DMS53 (cell line): ENCODE results near the gene NABP1.

Experiments
- DNase-seq: peaks from one replicate; lab custom pipeline; 2025; lab: John Stamatoyannopoulos, UW

The NABP1 gene

DNA sequence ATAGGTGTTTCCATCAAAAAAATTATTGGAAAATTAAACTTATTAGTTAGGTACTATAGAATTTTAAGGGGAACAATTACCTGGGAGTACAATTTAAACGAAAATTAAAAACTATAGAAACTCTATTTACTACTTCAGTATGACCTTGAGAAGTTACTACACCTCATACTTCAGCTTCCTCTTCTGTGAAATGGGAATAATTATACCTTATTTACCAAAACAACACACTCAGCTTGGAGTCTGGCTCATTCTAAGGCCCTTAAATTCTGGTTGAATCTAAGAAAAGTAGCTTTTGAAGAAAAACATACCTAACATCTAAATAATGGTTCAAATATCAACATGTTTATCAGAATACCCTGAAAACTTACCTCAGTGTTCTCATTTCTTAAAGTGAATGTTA, 2.7 kb downstream of the NABP1 start:
- no peak for DNase-seq

DNA sequence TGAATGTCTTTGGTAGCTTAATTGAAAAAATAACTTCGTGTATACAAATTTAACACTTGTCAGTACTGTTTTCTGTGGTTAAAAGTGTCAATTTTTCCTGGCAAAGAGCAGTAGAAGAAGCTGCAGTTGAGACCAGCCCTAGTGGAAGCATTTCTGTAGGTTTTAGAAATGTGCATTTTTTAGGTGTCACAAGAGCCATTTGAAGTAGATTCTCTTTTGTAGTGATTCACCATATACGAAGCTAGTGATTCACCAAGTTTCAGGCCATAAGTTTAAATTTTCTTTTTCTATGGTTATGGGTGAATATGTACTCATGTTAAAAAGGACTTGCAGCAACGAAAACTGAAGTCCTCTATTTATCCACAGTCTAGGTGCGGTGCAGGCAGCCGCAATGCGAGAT, 4.2 kb downstream of the NABP1 start:
- no peak for DNase-seq

DNA sequence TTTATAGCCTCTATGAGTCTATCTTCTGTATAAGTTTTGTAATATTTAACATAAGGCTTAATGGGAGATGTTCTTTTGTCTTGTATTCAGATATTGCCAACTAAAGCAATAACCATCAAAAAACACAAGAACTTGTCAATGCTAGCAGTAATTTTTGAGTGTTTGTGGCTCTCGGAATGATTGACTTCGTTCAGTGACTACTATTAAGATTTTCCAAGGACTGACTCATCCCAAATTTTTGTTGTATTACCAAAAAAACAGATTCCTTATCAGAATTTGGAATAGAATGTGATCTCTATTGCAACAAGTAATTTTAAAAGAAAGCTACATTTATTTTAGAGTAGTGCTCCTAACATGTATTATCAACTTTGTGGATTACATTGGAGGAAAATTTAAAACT, 8.1 kb downstream of the NABP1 start:
- DNase-seq: no peak

DNA sequence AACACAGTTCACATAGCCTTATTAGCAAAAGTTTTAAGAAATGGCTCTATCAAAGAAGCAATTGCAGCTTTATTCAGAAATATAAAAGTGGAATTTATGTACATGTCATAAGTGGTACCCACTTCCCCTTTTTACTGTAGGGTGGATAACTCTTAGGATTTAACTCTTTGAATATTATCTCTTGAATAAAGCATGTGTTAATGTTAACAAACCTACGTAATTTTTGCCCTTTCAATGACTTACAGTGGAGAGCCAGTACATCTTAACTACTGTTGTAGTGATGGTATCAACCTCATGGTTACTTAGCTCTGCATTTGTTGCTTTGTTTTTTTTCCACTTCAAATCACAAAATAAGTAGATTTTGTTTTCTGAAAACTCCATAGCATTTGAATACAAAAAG, 8.8 kb downstream of the NABP1 start:
- no peak for DNase-seq

DNA sequence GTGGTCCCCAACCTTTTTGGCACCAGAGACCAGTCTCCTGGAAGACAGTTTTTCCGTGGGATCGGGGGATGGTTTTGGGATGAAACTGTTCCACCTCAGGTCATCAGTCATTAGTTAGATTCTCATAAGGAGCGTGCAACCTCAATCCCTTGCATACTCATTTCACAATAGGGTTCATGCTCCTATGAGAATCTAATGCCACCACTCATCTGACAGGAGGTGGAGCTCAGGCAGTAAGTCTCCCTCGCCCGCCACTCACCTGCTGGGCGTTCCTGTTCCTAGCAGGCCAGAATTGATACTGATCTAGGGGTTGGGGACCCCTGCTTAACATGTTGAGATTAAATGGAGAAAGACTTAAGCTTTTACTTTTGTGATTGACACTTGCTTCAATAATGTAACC, 9.9 kb downstream of the NABP1 start:
- no peak for DNase-seq

DNA sequence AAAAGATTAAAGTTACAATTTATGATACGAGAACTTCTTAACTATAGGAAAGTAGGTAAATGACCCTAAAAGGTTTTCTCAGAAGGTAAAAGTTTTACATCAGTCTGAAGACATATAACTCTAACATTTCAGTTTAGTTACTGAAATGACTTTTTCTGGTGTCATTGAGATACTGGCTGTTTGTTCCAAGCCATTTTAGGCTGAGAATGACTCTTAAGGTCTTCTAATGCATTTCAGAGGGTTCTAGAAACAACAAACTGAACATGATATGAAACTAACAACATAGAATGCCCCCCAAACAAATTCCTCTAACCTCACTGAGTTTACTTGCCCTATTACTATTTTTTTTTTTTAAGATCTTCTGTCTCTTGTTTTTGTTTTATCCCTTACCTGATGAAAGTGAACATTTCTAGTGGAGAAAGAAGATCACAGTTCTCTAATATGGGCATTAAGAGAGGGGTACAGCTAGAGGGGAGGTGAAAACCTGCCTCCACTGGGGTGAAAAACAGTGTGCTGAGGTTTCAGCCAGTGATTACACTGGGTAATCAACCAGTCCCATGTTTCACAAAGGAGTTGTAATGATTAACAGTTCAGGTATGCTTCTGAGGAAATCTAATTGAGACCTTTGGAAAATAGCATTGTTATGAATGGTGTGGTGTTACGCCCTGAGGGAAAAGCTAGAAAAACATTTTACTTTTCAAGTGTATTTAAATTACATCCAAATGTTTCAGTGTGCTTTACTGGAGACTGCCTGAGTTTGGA, 11.2 kb downstream of the NABP1 start:
- DNase-seq: peak; percentile 48

DNA sequence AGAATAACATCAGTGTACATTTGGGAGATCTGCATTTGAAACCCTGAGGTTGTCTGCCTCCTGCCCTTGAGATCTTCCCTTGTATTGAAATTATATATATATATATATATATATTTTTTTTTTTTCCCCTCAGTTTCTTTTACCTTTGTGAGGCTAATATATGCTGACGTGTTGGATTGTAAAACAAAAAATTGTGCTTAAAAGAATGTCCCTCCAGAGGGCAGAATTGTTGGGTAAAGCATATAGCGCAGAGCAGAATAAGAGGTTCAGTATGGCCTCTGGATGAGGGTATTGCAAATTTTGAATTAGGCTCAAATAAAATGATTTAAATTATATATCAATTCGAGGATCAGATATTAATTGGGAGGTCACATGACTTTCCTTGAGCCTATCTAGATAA, 12.4 kb downstream of the NABP1 start:
- DNase-seq: no peak

DNA sequence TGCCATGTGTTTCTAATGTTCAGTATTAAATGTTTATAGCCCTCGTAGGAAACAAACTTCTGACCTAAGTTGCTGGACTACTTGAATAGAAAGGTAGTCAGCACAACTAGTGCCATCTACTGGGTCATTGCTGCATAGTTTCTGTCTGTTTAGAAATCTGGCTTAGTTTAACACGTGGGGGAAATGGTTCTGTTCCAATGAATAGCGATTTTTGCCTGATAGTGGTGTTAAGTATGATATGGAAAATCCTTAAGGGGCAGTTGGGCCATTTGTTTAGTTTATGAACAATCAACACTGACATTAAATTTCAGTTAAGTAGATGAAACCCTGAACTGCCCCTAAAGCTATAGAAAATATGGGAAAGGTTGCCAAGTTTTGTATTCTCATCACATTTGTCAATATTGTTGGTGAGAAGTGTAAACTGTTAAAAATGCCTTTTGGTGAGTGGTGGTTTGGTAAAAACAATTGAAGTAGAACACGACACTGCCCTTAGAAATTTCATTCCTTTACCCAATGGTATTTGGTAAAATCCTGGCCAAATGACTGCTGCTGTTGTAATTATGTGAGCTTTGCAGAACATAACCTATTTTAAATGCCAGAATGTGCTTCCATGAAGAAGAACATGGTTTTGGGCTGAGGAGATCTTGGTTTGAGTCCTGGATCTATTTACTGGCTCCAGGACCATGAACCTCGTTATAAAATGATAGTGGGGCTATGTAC, 13.2 kb downstream of the NABP1 start:
- DNase-seq: peak; percentile 79

DNA sequence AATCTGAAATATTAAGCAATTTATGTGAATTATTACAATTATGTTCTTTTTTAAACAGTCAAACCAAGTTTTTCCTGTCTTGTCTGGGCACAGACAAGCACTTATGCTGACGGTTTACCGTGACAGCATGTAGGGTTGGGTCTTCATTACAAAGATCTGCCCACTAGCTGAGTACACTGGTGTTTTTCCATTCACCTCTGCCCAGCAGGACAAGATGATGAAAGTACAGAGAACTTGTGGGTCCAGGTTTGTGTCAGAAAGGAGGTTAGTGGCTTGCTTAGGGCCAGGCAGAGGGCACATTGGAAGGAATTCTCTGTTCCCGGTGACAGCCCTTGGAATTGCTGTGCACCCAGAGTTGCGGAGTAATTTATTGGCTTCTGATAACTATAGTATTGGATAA, 14.0 kb downstream of the NABP1 start:
- DNase-seq: peak; percentile 13

DNA sequence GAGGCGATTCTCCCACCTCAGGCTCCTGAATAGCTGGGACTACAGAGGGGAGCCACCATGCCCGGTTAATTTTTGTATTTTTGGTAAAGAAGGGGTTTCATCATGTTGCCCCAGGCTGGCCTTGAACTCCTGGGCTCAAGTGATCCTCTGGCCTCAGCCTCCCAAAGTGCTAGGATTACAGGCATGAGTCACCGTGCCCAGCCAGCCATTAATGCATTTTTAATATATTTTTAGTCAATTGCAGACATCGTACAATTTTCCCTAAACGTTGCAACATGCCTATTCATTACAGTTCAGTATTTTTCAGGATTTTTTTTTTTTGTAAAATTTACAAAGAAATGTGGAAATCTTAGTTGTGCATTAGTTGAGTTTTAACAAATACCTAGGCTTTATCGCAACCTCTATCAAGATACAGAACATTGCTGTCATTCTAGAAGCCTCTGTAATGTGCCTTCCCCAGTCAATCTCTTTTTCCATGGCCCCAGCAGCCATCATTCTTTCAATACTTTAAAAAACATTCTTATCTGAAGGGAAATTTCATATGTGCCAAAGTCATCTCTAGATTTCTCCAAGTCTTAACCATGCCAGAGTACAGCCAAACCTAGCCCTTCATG, 14.7 kb downstream of the NABP1 start:
- no peak for DNase-seq

DNA sequence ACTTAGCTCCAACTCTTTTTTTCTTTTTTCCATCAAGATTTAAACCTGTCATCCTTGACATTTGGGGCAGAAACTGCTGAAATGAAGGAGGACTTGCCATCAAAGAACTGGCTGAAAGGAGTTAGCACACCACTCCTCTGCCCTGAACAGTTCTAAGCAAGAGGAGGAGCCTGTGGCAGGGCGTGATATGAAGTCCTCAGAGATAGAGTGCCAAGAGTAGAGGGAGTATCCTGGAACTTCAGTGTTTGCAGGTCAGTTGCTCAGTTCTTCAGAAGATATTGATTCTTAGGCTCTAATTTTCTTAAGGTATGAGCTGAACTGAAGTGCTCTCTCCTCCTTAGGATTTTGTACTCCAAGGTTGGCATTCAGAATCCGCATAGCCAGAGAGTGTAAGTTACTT, 15.2 kb downstream of the NABP1 start:
- no peak for DNase-seq

DNA sequence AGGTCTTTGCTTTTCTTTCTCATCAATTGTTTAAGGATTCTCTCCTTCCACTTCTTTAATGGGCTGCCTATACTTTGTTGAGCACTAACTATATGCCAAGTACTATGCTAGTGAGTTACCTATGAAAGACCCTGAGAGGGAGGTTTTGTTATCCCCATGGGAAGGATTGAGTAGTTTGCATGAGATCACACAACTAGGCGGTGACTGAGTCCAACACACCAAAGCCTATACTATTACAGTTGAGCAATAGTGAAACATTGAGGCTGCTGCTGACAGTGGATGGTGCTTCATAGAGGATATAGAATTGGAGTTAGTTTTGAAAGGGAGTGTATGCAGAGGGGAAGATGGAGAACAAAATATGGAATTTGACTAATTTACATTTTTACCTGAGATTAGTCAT, 15.8 kb downstream of the NABP1 start:
- DNase-seq: no peak

DNA sequence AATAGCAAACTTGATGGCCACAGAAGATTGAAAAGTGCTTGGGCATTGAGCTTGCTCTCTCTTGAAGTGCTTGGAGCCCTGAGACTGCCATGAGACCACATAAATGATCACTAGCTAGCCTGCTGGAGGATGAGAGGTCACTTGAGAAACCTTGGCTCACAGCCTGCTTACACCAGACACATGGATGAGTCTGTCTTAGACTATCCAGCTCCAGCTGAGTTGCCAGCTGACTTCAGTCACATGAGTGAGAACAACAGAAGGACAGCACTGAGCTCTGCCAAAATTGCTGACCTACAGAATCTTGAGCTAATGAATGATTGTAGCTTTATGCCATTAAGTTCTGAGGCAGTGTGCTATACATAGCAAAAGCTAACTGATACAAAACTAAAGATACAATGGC, 18.1 kb downstream of the NABP1 start:
- peak; percentile 71 for DNase-seq

DNA sequence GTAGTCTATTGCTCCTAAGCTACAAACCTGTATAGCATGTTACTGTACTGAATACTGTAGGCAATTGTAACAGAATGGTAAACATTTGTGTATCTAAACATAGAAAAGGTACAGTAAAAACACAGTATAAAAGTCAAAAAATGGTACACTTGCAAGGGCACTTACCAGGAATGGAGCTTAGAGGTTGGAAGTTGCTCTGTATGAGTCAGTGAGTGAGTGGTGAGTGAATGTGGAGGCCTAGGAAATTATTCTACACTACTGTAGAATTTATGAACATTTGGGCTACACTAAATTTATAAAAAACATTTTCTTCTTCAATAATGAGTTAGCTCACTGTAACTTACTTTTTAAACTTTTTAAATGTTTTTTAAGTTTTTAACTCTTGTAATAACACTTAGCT, 19.0 kb downstream of the NABP1 start:
- no peak for DNase-seq

DNA sequence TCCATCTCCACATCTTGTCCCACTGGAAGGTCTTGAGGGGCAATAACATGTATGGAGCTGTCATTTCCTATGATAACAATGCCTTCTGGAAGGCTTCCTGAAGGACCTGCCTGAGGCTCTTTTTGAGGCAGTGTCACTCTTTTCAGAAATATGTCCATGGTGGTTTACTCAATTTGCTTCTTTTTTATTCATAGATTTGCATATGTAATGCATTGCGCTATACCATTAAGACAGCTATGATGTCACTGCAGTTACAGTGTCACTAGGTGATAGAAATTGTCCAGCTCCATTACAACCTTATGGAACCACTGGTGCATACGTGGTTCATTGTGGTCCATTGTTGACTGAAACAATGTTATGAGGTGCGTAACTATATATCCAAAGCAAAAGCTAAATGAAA, 19.9 kb downstream of the NABP1 start:
- DNase-seq: no peak

DNA sequence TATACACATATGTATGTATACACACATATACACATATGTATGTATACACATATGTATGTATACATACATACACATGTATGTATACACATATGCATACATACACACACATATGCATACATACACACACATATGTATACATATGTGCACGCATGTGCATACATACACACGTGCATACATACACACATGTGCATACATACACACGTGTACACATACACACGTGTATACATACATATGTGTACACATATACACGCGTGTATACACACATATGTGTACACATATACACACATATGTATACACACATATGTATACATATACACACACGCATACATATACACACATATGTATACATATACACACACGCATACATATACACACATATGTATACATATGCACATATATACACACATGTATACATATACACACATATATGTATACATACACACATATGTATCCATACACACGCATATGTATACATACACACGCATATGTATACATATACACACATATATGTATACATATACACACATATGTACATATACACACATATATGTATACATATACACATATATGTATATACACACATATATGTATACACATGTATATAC, 21.5 kb downstream of the NABP1 start:
- no peak for DNase-seq

DNA sequence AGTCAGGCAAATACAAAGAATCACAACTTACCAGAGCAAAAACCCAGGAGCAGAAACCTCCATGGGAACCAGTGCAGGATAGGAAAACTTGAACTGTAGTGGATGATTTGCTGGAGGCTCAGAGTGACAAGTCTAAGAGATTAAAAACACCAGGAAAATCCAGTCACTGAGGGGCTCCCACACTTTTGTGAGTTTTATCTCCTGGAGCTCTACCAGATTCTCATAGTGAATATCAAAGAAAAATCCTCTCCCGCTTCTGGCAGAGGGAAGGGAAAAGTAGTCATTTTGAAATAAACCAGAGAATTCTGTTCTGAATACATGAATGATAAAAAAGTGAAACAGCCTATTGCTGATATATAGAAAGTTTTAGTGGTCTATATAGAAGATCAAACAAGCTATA, 23.1 kb downstream of the NABP1 start:
- DNase-seq: peak; percentile 36

DNA sequence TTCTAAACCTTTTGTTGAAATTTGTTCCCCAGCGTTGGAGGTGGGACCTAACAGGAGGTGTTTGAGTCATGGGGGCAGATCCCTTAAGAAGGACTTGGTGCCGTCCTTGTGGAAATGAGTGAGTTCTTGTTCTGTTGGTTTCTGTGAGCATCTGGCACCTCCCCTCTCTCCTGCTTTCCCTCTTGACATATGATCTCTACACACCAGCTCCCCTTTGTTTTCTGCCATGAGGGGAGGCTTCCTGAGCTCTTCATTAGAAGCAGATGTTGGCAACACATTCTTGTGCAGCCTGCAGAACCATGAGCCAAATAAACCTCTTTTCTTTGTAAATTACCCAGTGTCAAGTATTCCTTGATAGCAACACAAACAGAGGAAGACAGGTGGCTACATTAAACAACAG, 23.8 kb downstream of the NABP1 start:
- DNase-seq: peak; percentile 92

DNA sequence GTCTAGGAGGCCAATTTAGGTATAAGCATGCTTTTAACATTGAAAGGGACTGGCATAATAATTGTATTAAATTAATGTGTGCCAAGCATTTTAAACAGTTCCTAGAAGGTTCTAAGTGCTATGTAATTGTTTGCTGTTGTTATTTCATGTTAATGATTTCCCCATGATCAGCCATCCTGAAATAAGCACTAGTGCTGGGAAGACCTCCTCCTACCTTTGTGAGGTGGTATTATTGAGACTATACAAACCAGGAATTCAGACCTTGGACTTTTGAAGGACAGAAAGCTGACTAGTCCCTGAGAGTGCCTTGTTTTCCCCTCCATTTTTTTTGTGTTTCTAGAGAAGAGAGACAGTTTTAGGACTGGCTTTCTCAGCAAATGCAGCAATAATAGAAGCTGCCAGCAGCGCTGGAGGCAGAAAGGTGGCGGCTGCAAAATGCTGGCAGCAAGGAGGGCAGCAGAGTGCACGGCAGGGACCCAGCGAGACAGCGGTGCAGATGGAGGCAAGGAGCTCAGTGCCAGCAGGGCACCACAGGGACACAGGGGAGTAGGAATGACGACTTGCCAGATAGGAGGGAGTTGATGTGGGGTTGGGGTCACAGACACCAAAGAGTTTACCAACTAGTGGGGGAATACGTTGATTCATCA, 25.3 kb downstream of the NABP1 start:
- peak; percentile 84 for DNase-seq

DNA sequence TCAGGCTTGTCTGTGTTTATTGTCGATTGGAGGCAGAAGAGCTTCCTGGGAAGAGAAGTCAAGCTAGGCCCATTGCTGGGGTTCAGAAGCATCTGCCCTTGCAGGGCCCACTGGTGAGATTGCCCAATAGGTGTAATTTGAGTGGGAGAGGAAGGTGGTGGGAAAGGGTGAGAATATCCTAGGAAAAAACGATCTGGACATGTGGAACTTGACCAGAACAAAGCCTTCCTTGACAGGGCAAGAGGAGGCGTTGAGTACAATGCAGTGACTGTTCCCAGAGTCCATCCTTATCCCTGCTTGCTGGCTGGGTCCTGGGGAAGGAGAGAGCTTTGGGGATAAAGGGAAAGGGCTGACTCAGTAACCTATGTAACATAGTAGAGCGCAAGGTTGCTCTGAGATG, 27.1 kb downstream of the NABP1 start:
- no peak for DNase-seq

DNA sequence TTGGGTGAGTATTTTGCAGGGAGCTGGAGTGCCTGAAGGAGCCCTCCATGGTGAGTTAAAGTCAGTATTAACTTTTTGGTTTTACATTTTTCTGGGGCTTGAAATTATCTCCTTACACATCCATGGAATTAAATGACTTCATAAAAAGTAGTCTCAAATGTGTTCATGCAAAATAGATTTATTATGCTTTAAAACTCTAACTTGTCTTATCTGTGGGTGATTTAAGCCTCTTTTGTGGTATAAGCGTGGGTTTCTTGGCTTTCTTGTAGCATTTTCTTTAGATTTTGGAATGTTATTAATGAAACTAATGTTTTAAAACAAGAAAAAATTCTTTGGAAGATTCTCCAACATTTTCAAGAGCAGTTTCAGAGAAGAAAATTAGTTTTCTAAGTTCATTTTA, 27.8 kb downstream of the NABP1 start:
- no peak for DNase-seq

DNA sequence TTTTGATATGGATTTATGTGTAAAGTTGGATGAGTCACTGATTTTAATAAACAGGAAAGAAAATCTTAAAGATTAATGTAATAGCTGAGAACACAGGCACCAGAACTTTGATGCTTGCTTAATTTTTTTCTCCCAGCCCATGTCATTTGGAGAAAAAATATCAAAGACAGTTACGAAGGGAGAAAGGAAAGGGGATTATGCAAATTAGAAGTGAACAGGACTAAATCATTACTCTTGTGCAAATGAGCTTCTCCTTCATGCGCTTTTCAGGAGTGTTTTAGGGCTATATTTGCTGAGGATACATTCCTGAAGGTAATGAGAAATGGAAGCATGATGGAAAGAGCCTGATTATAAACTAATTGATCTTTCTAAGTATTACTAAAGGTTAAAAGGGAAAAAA, 28.9 kb downstream of the NABP1 start:
- no peak for DNase-seq

DNA sequence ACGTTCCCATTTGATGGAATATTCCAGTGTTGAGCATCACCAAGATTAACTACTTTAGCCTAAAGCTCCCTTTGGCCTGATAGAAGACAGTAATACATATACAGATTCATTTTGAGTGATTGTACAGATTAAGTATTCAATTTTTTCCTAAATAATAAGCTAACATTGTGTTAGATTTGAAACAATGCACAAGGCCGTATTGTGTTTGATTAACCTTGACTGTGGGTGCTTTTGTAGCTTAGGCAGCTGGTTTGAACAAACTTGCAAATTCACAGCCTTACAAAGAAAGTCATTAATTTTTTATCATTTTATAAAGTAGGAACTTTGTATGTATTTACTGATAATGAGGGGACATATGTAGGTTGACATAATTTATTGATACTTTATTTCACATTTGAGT, 29.6 kb downstream of the NABP1 start:
- no peak for DNase-seq
